GM12878 (cell line): ENCODE results near the gene GSTP1. TPM values are rescaled to one million over a fixed set of nuclear protein-coding genes. Genes with fewer than 3 reads are reported as not detected.

Experiments used
- CREB1 ChIP-seq: IDR thresholded peaks from 2 replicates; pipeline ENCODE4 v1.6.1; 2012; ENCODE audit warnings: low read depth, mild to moderate bottlenecking, inconsistent platforms
- CREM ChIP-seq: IDR thresholded peaks from 2 replicates; pipeline ENCODE4 v1.6.1; 2014; ENCODE audit warnings: antibody characterized with exemption, low read depth
- EGR1 ChIP-seq, 2 experiments: IDR thresholded peaks; 1 replicate in 1 of 2; 2 replicates in 1 of 2; pipeline ENCODE4 v1.6.1; 2011 to 2012; ENCODE audit warnings: low read depth in 2 of 2, low read length in 2 of 2, borderline replicate concordance in 1 of 2, mild to moderate bottlenecking in 1 of 2, moderate library complexity in 1 of 2
- GABPA ChIP-seq: IDR thresholded peaks from 2 replicates; pipeline ENCODE4 v1.6.1; 2014; ENCODE audit warnings: antibody characterized with exemption, low read depth, mild to moderate bottlenecking, inconsistent platforms
- HDAC2 ChIP-seq: fragments of 200-600 bp; sonication (generic); IDR thresholded peaks from 2 replicates; pipeline ENCODE4 v1.6.1; 2017
- JUND ChIP-seq: IDR thresholded peaks from 2 replicates; pipeline ENCODE4 v1.6.1; 2012; ENCODE audit warnings: low read depth, mild to moderate bottlenecking, low read length, improper control_type of control experiment, moderate library complexity
- KLF5 ChIP-seq: fragments of 450-650 bp; IDR thresholded peaks from 2 replicates; pipeline ENCODE4 v1.6.1; 2014; ENCODE audit warnings: mild to moderate bottlenecking; ENCODE audit not compliant: partially characterized antibody
- LARP7 ChIP-seq: fragments of 450-650 bp; IDR thresholded peaks from 2 replicates; pipeline ENCODE4 v1.6.1; 2017; ENCODE audit warnings: mild to moderate bottlenecking
- MTA3 ChIP-seq: IDR thresholded peaks from 2 replicates; pipeline ENCODE4 v1.6.1; 2012; ENCODE audit warnings: low read length, inconsistent platforms, borderline replicate concordance
- MYB ChIP-seq: fragments of 150-350 bp; IDR thresholded peaks from 2 replicates; pipeline ENCODE4 v1.6.1; 2014; ENCODE audit warnings: mild to moderate bottlenecking, low read depth, low read length, borderline replicate concordance
- NFYB ChIP-seq: IDR thresholded peaks from 2 replicates; pipeline ENCODE4 v1.6.1; 2011; ENCODE audit warnings: low read depth, mild to moderate bottlenecking, low read length, improper control_type of control experiment, moderate library complexity; ENCODE audit not compliant: insufficient read depth
- NR2C1 ChIP-seq: fragments of 450-650 bp; IDR thresholded peaks from 2 replicates; pipeline ENCODE4 v1.6.1; 2017; ENCODE audit warnings: antibody characterized with exemption, mild to moderate bottlenecking, moderate library complexity
- NR2F1 ChIP-seq: fragments of 450-650 bp; conservative IDR thresholded peaks from 2 replicates; pipeline ENCODE4 v1.6.1; 2017; ENCODE audit warnings: mild to moderate bottlenecking
- RBBP5 ChIP-seq: fragments of 200-600 bp; sonication (generic); conservative IDR thresholded peaks from 2 replicates; pipeline ENCODE4 v1.6.1; 2016
- RFX5 ChIP-seq: IDR thresholded peaks from 2 replicates; pipeline ENCODE4 v1.6.1; 2011; ENCODE audit warnings: low read depth, low read length, improper control_type of control experiment
- SMARCA5 ChIP-seq: fragments of 450-650 bp; IDR thresholded peaks from 2 replicates; pipeline ENCODE4 v1.6.1; 2017; ENCODE audit warnings: mild to moderate bottlenecking
- SREBF2 ChIP-seq: IDR thresholded peaks from 2 replicates; pipeline ENCODE4 v1.6.1; 2012; ENCODE audit warnings: mild to moderate bottlenecking, low read length
- STAT3 ChIP-seq: IDR thresholded peaks from 2 replicates; pipeline ENCODE4 v1.6.1; 2011; ENCODE audit warnings: low read depth, low read length, improper control_type of control experiment
- TCF7 ChIP-seq: IDR thresholded peaks from 2 replicates; pipeline ENCODE4 v1.6.1; 2014; ENCODE audit warnings: antibody characterized with exemption, borderline replicate concordance
- ZZZ3 ChIP-seq: IDR thresholded peaks from 2 replicates; pipeline ENCODE4 v1.6.1; 2011; ENCODE audit warnings: low read depth; ENCODE audit not compliant: control insufficient read depth, insufficient read length
- polyA plus RNA-seq, 11 experiments: library from polyadenylated mRNA; depleted of rRNA in 4 of 11; unstranded in 6 of 11; stranded (reverse) in 5 of 11; fragments of >200 nt; fragmentation: Nextera tagmentation in 4 of 11; fragmentation: Illumina TruSeq in 1 of 11; extraction: Ambion mirVana in 4 of 11; extraction: Trizol in 1 of 11; gene quantifications; 1 replicate in 1 of 11; 2 replicates in 10 of 11; pipeline versions ENCODE4 v1.2.1 to v1.2.3, GENCODE V29; 2011 to 2016; ENCODE audit warnings: inconsistent platforms in 2 of 11, missing spikeins in 2 of 11, low read depth in 1 of 11
- total RNA-seq, 4 experiments: library from RNA; depleted of rRNA in 3 of 4; stranded (reverse); fragments of >200 nt in 3 of 4; fragmentation: Illumina TruSeq in 1 of 4; extraction: Trizol in 1 of 4; gene quantifications; 2 replicates each; pipeline versions ENCODE4 v1.2.1 to v1.2.3, GENCODE V29; 2013 to 2021
- TF ChIP-seq, protein P1 (sequence below): IDR thresholded peaks from 2 replicates; pipeline ENCODE4 v1.6.1; 2012; ENCODE audit warnings: low read depth, low read length, improper control_type of control experiment
- TF ChIP-seq, protein P2 (sequence below): IDR thresholded peaks from 2 replicates; pipeline ENCODE4 v1.6.1; 2012; ENCODE audit warnings: improper control_type of control experiment, low read depth, low read length; ENCODE audit not compliant: insufficient replicate concordance
- TF ChIP-seq, protein P3 (sequence below): IDR thresholded peaks from 2 replicates; pipeline ENCODE4 v1.6.1; 2011; ENCODE audit warnings: low read depth, mild to moderate bottlenecking, low read length, moderate library complexity, borderline replicate concordance; ENCODE audit errors: extremely low read depth
- TF ChIP-seq, protein P4 (sequence below): fragments of 150-350 bp; IDR thresholded peaks from 2 replicates; pipeline ENCODE4 v1.6.1; 2014; ENCODE audit warnings: mild to moderate bottlenecking, low read depth, low read length

The GSTP1 gene
- total and polyA plus RNA-seq, 10 of the 15 experiments (the other 5 are each of a cell fraction or from before 2014, with no cell fraction given): 469 to 1,788 (median 955) TPM

DNA sequence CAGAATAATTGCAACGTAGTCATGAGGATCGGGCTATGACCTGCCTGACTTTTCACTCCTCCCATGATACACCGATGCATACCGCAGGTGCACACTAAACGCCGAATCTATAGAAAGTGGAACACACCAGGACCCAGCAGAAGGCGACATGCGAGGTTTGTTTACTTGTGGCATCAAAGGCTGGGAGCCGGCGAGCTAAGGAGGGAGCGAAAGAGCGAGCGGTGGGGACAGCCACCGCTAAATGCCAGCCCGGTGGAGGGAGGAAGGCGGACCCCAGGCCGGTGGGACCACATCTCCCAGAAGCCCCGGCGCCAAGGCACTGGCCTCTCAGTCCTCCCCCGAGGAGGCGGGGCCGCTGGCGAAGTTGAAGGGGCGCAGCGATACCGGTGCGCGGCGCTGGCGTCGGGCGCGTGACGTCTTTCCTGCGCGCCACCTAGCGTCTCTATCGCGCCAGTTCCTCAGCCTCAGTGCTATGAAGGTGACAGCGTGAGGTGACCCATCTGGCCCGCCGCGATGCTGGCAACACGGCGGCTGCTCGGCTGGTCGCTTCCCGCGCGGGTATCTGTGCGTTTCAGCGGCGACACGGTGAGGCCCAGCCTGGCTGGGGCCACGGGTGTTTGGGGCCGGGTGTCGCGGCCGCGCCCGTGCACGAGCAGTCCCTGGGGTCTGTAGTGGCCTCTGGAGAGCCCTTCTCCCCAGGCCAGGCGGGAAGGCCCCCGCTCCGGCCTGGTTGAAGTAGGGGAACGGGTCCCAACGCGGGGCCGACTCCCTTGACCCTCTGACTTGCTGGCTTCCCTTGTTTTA is 23.1 kb downstream of the GSTP1 start, which contains the start of gene NDUFV1 (continued):
- TF ChIP-seq, protein P1, sequence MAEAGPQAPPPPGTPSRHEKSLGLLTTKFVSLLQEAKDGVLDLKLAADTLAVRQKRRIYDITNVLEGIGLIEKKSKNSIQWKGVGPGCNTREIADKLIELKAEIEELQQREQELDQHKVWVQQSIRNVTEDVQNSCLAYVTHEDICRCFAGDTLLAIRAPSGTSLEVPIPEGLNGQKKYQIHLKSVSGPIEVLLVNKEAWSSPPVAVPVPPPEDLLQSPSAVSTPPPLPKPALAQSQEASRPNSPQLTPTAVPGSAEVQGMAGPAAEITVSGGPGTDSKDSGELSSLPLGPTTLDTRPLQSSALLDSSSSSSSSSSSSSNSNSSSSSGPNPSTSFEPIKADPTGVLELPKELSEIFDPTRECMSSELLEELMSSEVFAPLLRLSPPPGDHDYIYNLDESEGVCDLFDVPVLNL: no peak
- 0 out of 2 replicates have a peak, but pooled peaks have one; percentile 16 for TF ChIP-seq NFYB
- TF ChIP-seq KLF5: peak; percentile 40
- TF ChIP-seq EGR1 (IDR thresholded peaks at IDR 0.05; ENCODE audit: borderline replicate concordance in 1 of 2, low read depth in 2 of 2, low read length in 2 of 2): peak; percentile 19 to 63; a peak in 2 of 3 replicates
- TF ChIP-seq CREB1: peak; percentile 99
- TF ChIP-seq, protein P2, sequence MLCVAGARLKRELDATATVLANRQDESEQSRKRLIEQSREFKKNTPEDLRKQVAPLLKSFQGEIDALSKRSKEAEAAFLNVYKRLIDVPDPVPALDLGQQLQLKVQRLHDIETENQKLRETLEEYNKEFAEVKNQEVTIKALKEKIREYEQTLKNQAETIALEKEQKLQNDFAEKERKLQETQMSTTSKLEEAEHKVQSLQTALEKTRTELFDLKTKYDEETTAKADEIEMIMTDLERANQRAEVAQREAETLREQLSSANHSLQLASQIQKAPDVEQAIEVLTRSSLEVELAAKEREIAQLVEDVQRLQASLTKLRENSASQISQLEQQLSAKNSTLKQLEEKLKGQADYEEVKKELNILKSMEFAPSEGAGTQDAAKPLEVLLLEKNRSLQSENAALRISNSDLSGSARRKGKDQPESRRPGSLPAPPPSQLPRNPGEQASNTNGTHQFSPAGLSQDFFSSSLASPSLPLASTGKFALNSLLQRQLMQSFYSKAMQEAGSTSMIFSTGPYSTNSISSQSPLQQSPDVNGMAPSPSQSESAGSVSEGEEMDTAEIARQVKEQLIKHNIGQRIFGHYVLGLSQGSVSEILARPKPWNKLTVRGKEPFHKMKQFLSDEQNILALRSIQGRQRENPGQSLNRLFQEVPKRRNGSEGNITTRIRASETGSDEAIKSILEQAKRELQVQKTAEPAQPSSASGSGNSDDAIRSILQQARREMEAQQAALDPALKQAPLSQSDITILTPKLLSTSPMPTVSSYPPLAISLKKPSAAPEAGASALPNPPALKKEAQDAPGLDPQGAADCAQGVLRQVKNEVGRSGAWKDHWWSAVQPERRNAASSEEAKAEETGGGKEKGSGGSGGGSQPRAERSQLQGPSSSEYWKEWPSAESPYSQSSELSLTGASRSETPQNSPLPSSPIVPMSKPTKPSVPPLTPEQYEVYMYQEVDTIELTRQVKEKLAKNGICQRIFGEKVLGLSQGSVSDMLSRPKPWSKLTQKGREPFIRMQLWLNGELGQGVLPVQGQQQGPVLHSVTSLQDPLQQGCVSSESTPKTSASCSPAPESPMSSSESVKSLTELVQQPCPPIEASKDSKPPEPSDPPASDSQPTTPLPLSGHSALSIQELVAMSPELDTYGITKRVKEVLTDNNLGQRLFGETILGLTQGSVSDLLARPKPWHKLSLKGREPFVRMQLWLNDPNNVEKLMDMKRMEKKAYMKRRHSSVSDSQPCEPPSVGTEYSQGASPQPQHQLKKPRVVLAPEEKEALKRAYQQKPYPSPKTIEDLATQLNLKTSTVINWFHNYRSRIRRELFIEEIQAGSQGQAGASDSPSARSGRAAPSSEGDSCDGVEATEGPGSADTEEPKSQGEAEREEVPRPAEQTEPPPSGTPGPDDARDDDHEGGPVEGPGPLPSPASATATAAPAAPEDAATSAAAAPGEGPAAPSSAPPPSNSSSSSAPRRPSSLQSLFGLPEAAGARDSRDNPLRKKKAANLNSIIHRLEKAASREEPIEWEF: no peak
- no peak for TF ChIP-seq ZZZ3
- TF ChIP-seq, protein P3, sequence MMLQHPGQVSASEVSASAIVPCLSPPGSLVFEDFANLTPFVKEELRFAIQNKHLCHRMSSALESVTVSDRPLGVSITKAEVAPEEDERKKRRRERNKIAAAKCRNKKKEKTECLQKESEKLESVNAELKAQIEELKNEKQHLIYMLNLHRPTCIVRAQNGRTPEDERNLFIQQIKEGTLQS: peak; percentile 86
- peak; percentile 82; the same call in 1 of the 2 replicates for TF ChIP-seq GABPA
- peak; percentile 87 for TF ChIP-seq NR2C1
- no peak for TF ChIP-seq STAT3
- TF ChIP-seq SMARCA5: no peak
- TF ChIP-seq JUND: no peak
- TF ChIP-seq RFX5: no peak
- TF ChIP-seq, protein P4, sequence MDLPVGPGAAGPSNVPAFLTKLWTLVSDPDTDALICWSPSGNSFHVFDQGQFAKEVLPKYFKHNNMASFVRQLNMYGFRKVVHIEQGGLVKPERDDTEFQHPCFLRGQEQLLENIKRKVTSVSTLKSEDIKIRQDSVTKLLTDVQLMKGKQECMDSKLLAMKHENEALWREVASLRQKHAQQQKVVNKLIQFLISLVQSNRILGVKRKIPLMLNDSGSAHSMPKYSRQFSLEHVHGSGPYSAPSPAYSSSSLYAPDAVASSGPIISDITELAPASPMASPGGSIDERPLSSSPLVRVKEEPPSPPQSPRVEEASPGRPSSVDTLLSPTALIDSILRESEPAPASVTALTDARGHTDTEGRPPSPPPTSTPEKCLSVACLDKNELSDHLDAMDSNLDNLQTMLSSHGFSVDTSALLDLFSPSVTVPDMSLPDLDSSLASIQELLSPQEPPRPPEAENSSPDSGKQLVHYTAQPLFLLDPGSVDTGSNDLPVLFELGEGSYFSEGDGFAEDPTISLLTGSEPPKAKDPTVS: no peak
- TF ChIP-seq MTA3: no peak
- no peak for TF ChIP-seq SREBF2
- no peak for TF ChIP-seq HDAC2
- no peak for TF ChIP-seq MYB
- no peak for TF ChIP-seq RBBP5
- no peak for TF ChIP-seq TCF7
- TF ChIP-seq NR2F1: peak; percentile 67
- TF ChIP-seq LARP7: 0 out of 2 replicates have a peak, but pooled peaks have one; percentile 76
- peak; percentile 99 for TF ChIP-seq CREM
